ENCODE measurements around the gene ZMPSTE24. TPM values are rescaled to one million over a fixed set of nuclear protein-coding genes. Genes with fewer than 3 reads are reported as not detected.
"Not testable (repeated sequence)": the region's sequence is repeated elsewhere in the genome, so short reads cannot be mapped to it uniquely, and the experiment has no call there.

Gene ZMPSTE24
- total and polyA plus RNA-seq, 7 experiments from 2014 or later = 9.5 to 31.0 (median 14.5) TPM

- Mint-ChIP-seq H3K27ac (peak within 1 kb of the TSS in 8 of 9 donors; percentile 51 to 88 (median 68)), H3K27me3 (peaks cover 7 to 36% (median 13%) of the 10 kb centered on the region in 5 donors), H3K4me3 (peak within 1 kb of the TSS; percentile 84 to 95 (median 88)), H3K9me3 (peaks cover 0 to 1% (median 0%) of the 10 kb centered on the region in 11 donors), H3K36me3 (peaks cover 0 to 7% (median 0%) of the 10 kb centered on the region in 5 donors), H3K4me1 (peaks cover 11 to 59% (median 33%) of the 10 kb centered on the region in 7 donors)
- Histone ChIP-seq H3K27me3 (ENCODE audit: control insufficient read depth in 2 of 2, insufficient read depth in 2 of 2, low read length in 2 of 2) (no peaks in the 10 kb centered on the region), H3K27ac (ENCODE audit: low read depth, low read length) (peak within 1 kb of the TSS; percentile 46), H3K4me1 (ENCODE audit: control insufficient read depth in 2 of 2, insufficient read depth in 2 of 2, low read length in 2 of 2) (peaks cover 8% of the 10 kb centered on the region in 2 donors), H3K4me3 (ENCODE audit: low read length) (peak within 1 kb of the TSS; percentile 73), H3K36me3 (ENCODE audit: control insufficient read depth in 2 of 3, insufficient read depth in 3 of 3, low read length in 3 of 3) (no peaks in the 10 kb centered on the region), H3K9me3 (ENCODE audit: control insufficient read depth in 2 of 3, low read length in 3 of 3) (no peaks in the 10 kb centered on the region)
- ATAC-seq = peak; percentile 65
- intact Hi-C loops (cut with micrococcal nuclease) = loop anchor here in 1 of 2 donors (1.0 to 5.0 kb wide), 2 partner anchors 71 to 163 kb away; no protein-coding TSS in a partner anchor
- peak; percentile 39 to 69 (median 54) for DNase-seq
- CTCF ChIA-PET = interaction anchor here (1.0 to 6.7 kb wide), 8 partner anchors 21 to 164 kb away, joined by 3 to 52 read pairs (median 10); no protein-coding TSS in a partner anchor
- POLR2A ChIA-PET = interaction anchor here (0.6 to 3.0 kb wide), 12 partner anchors 24 to 277 kb away, joined by 3 to 17 read pairs (median 4); partner anchors contain the start of genes CAP1 and SMAP2
Measured at GRCh38 chr1:40316595-40317393, 58.8 kb downstream of the ZMPSTE24 start, which contains the start of gene COL9A2. TSS of gene COL9A2 (minus strand) at chr1:40317286. CDS start at chr1:40317197, 89 bp downstream.

DNA sequence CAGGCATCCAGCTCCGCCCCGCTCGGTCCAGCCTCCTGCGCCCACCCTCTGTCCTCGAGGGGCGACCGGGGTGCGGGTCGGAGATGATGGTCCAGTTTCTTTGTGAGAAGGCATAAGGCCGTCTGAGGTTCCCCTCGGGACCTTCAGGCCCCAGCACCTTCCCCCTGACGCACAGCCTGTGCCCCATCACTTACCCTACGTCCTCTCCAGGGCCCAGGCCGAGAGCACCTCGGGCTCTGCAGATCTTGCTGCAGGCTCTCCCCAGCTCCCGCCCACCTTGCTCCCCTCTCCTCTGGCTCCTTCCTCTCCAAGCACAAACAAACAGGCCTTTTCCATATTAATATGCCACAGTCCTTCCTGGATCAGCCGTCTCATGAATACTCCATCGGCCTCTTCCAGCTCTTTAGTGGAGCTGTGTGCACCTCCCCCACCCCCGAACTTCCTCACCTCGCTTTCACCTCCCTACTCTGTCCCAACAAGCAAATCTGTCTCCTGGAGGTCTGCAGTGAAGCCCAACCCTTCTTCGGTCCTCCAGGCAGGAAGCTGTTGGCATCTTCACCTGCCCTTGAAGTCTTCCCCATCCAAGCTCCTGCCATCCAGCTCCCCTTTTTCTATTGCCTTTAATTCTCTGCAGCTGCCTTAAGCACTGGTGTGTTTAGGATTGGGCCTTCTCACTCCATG lies 59.5 kb downstream of the ZMPSTE24 start:
- POLR2A ChIA-PET = interaction anchor here (0.6 to 3.0 kb wide), 5 partner anchors 21 to 165 kb away, joined by 3 to 17 read pairs (median 4); partner anchors contain the start of gene SMAP2
- peaks cover 11 to 51% (median 33%) of the 10 kb centered on the region in 7 donors for H3K4me1 Mint-ChIP-seq

DNA sequence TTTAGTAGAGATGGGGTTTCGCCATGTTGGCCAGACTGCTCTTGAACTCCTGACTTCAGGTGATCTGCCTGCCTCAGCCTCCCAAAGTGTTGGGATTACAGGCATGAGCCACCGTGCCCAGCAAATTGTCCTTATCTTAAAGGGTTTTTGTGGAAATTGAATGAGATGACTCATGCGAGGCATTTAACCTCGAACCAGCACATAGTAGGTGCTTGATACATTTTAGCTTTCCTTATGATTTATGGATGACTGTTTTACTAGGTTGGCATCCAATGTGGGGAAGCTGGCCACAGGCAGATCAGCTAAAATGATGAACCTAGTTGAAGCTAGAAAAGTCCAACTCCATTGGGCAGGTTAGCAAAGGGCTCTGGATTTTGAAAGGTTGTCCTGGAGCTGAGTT lies 60.4 kb downstream of the ZMPSTE24 start:
- intact Hi-C loops (cut with micrococcal nuclease) = loop anchor here in 1 of 2 donors (5.0 kb wide), 1 partner anchor 69 kb away; no protein-coding TSS in a partner anchor
- H3K4me1 Mint-ChIP-seq = peaks cover 9 to 42% (median 30%) of the 10 kb centered on the region in 7 donors
- POLR2A ChIA-PET = interaction anchor here (0.5 to 1.1 kb wide), 2 partner anchors 20 to 99 kb away, joined by 3 to 4 read pairs; no protein-coding TSS in a partner anchor
- DNase-seq (no peak), ATAC-seq (no peak)
- peaks cover 0 to 7% (median 0%) of the 10 kb centered on the region in 5 donors for H3K36me3 Mint-ChIP-seq
- H3K27ac ChIP-seq (ENCODE audit: low read depth, low read length) = no peak overlapping the region
- H3K36me3 ChIP-seq (ENCODE audit: control insufficient read depth in 2 of 3, insufficient read depth in 3 of 3, low read length in 3 of 3) = no peaks in the 10 kb centered on the region
- H3K27me3 ChIP-seq (ENCODE audit: control insufficient read depth in 2 of 2, insufficient read depth in 2 of 2, low read length in 2 of 2) = no peaks in the 10 kb centered on the region
- no peak overlapping the region for H3K4me3 ChIP-seq (ENCODE audit: low read length)
- CTCF ChIA-PET = interaction anchor here (0.7 to 6.7 kb wide), 3 partner anchors 8 to 175 kb away, joined by 3 to 52 read pairs (median 5); no protein-coding TSS in a partner anchor
- no peaks in the 10 kb centered on the region for H3K9me3 ChIP-seq (ENCODE audit: control insufficient read depth in 2 of 3, low read length in 3 of 3)
- H3K27me3 Mint-ChIP-seq = peaks cover 7 to 36% (median 13%) of the 10 kb centered on the region in 5 donors
- peaks cover 0 to 1% (median 0%) of the 10 kb centered on the region in 11 donors for H3K9me3 Mint-ChIP-seq
- peaks cover 3% of the 10 kb centered on the region in 2 donors for H3K4me1 ChIP-seq (ENCODE audit: control insufficient read depth in 2 of 2, insufficient read depth in 2 of 2, low read length in 2 of 2)
- H3K27ac Mint-ChIP-seq = peak overlapping the region in 1 of 9 donors; percentile 68
- H3K4me3 Mint-ChIP-seq = peak overlapping the region in 1 of 10 donors; percentile 12

More for the DNA sequence above, 59.5 kb downstream of the ZMPSTE24 start:
- no peak for DNase-seq
- Mint-ChIP-seq H3K27ac (peak overlapping the region in 5 of 9 donors; percentile 6 to 88 (median 45)), H3K27me3 (peaks cover 7 to 36% (median 13%) of the 10 kb centered on the region in 5 donors), H3K4me3 (peak overlapping the region; percentile 63 to 95 (median 80)), H3K36me3 (peaks cover 0 to 7% (median 0%) of the 10 kb centered on the region in 5 donors), H3K9me3 (peaks cover 0 to 1% (median 0%) of the 10 kb centered on the region in 11 donors)
- intact Hi-C loops (cut with micrococcal nuclease) = loop anchor here in 1 of 2 donors (5.0 kb wide), 1 partner anchor 70 kb away; no protein-coding TSS in a partner anchor
- peaks cover 7% of the 10 kb centered on the region in 2 donors for H3K4me1 ChIP-seq (ENCODE audit: control insufficient read depth in 2 of 2, insufficient read depth in 2 of 2, low read length in 2 of 2)
- no peak overlapping the region for H3K4me3 ChIP-seq (ENCODE audit: low read length)
- H3K27ac ChIP-seq (ENCODE audit: low read depth, low read length) = no peak overlapping the region
- H3K36me3 ChIP-seq (ENCODE audit: control insufficient read depth in 2 of 3, insufficient read depth in 3 of 3, low read length in 3 of 3) = no peaks in the 10 kb centered on the region
- CTCF ChIA-PET = interaction anchor here (1.6 to 6.7 kb wide), 3 partner anchors 20 to 87 kb away, joined by 3 to 52 read pairs (median 17); no protein-coding TSS in a partner anchor
- H3K9me3 ChIP-seq (ENCODE audit: control insufficient read depth in 2 of 3, low read length in 3 of 3) = no peaks in the 10 kb centered on the region
- no peak for ATAC-seq
- no peaks in the 10 kb centered on the region for H3K27me3 ChIP-seq (ENCODE audit: control insufficient read depth in 2 of 2, insufficient read depth in 2 of 2, low read length in 2 of 2)

GRCh38 chr1:40318970-40319621 lies 61.1 kb downstream of the ZMPSTE24 start:
- Mint-ChIP-seq H3K4me1 (peaks cover 9 to 38% (median 27%) of the 10 kb centered on the region in 7 donors), H3K4me3 (peak overlapping the region in 1 of 10 donors; percentile 9), H3K27me3 (peaks cover 7 to 39% (median 13%) of the 10 kb centered on the region in 5 donors), H3K36me3 (peaks cover 0 to 7% (median 0%) of the 10 kb centered on the region in 5 donors), H3K27ac (peak overlapping the region in 1 of 9 donors; percentile 51), H3K9me3 (peaks cover 0 to 1% (median 0%) of the 10 kb centered on the region in 11 donors)
- POLR2A ChIA-PET = interaction anchor here (0.5 to 0.7 kb wide), 2 partner anchors 67 to 99 kb away, joined by 3 to 4 read pairs; no protein-coding TSS in a partner anchor
- DNase-seq (no peak), ATAC-seq (no peak)
- H3K27me3 ChIP-seq (ENCODE audit: control insufficient read depth in 2 of 2, insufficient read depth in 2 of 2, low read length in 2 of 2) = no peaks in the 10 kb centered on the region
- H3K27ac ChIP-seq (ENCODE audit: low read depth, low read length) = no peak overlapping the region
- H3K9me3 ChIP-seq (ENCODE audit: control insufficient read depth in 2 of 3, low read length in 3 of 3) = no peaks in the 10 kb centered on the region
- intact Hi-C loops (cut with micrococcal nuclease) = loop anchor here in 1 of 2 donors (5.0 kb wide), 1 partner anchor 68 kb away; no protein-coding TSS in a partner anchor
- H3K4me1 ChIP-seq (ENCODE audit: control insufficient read depth in 2 of 2, insufficient read depth in 2 of 2, low read length in 2 of 2) = peaks cover 3% of the 10 kb centered on the region in 2 donors
- no peak overlapping the region for H3K4me3 ChIP-seq (ENCODE audit: low read length)
- CTCF ChIA-PET = interaction anchor here (0.7 to 6.7 kb wide), 4 partner anchors 9 to 175 kb away, joined by 3 to 52 read pairs (median 4); no protein-coding TSS in a partner anchor
- no peaks in the 10 kb centered on the region for H3K36me3 ChIP-seq (ENCODE audit: control insufficient read depth in 2 of 3, insufficient read depth in 3 of 3, low read length in 3 of 3)

- H3K27ac Mint-ChIP-seq; CTCF ChIA-PET; H3K4me3 Mint-ChIP-seq; H3K9me3 ChIP-seq (ENCODE audit: control insufficient read depth in 2 of 3, low read length in 3 of 3); H3K27ac ChIP-seq (ENCODE audit: low read depth, low read length); ATAC-seq; intact Hi-C loops (cut with micrococcal nuclease); H3K4me1 Mint-ChIP-seq; H3K36me3 ChIP-seq (ENCODE audit: control insufficient read depth in 2 of 3, insufficient read depth in 3 of 3, low read length in 3 of 3); H3K27me3 ChIP-seq (ENCODE audit: control insufficient read depth in 2 of 2, insufficient read depth in 2 of 2, low read length in 2 of 2); DNase-seq; H3K4me3 ChIP-seq (ENCODE audit: low read length); H3K4me1 ChIP-seq (ENCODE audit: control insufficient read depth in 2 of 2, insufficient read depth in 2 of 2, low read length in 2 of 2): not testable (repeated sequence)
- Mint-ChIP-seq H3K9me3 (peaks cover 0 to 13% (median 2%) of the 10 kb centered on the region in 11 donors), H3K27me3 (peaks cover 0 to 11% (median 0%) of the 10 kb centered on the region in 5 donors), H3K36me3 (peaks cover 0 to 12% (median 0%) of the 10 kb centered on the region in 5 donors)
- POLR2A ChIA-PET = interaction anchor here (1.9 kb wide), 1 partner anchor 40 kb away, joined by 4 read pairs; no protein-coding TSS in a partner anchor
Measured at GRCh38 chr1:40331403-40331802, 73.4 kb downstream of the ZMPSTE24 start.
